Cardiac fibroblast (primary cell): ENCODE measurements around the gene RILPL1.
"Not testable (repeated sequence)": the region's sequence is repeated elsewhere in the genome, so short reads cannot be mapped to it uniquely, and the experiment has no call there.

Source experiments
- DNase-seq, 2 donors: peaks; one replicate each; pipeline versions ENCODE4 v3.0.0 to v3.0.0-alpha.2; 2010; ENCODE audit warnings: low read depth in 2 of 2
- H3K4me3 ChIP-seq, 2 donors: replicated peaks in 1 of 2; 1 replicate in 1 of 2; 2 replicates in 1 of 2; pipeline ENCODE4 v1.5.1; 2011; ENCODE audit warnings: low read depth in 2 of 2, low read length in 2 of 2, mild to moderate bottlenecking in 2 of 2, moderate library complexity in 1 of 2
- CTCF ChIP-seq: IDR thresholded peaks from one replicate; pipeline ENCODE4 v1.5.1; 2011; ENCODE audit warnings: low read depth, mild to moderate bottlenecking, low read length, inconsistent platforms

RILPL1 gene

GRCh38 chr12:123543541-123543940, 10.0 kb upstream of the RILPL1 start:
- no peak for DNase-seq
- no peak overlapping the region for H3K4me3 ChIP-seq
- no peak for TF ChIP-seq CTCF

- H3K4me3 ChIP-seq, result no peak overlapping the region
- no peak for TF ChIP-seq CTCF
- DNase-seq, result no peak
These were observed 7.6 kb upstream of the RILPL1 start for GRCh38 chr12:123540899-123541662.

GRCh38 chr12:123535952-123536351, 2.4 kb upstream of the RILPL1 start:
- not testable (repeated sequence) for H3K4me3 ChIP-seq, DNase-seq

GRCh38 chr12:123532808-123533649, 490 bp downstream of the RILPL1 start:
- peak; percentile 44 to 45 for DNase-seq
- no peak for TF ChIP-seq CTCF
- H3K4me3 ChIP-seq, result peak overlapping the region; percentile 75 to 79

GRCh38 chr12:123532019-123532418, 1.5 kb downstream of the RILPL1 start:
- TF ChIP-seq CTCF, result no peak
- DNase-seq, result peak; percentile 39 to 50
- H3K4me3 ChIP-seq, result peak overlapping the region in 1 of 2 donors; percentile 79

GRCh38 chr12:123531091-123531490, 2.4 kb downstream of the RILPL1 start:
- H3K4me3 ChIP-seq, result no peak overlapping the region
- DNase-seq, result no peak
- no peak for TF ChIP-seq CTCF

GRCh38 chr12:123530668-123531067, 2.9 kb downstream of the RILPL1 start:
- no peak for DNase-seq
- no peak for TF ChIP-seq CTCF

More at GRCh38 chr12:123530668-123531067, 2.9 kb downstream of the RILPL1 start:
- no peak overlapping the region for H3K4me3 ChIP-seq
